GM18907 (cell line): ENCODE results near the gene LRRC8D.

Source experiments
- ATAC-seq: cut with Tn5 transposase; IDR thresholded peaks from one replicate; pipeline ENCODE4 v1.9.1; 2021; ENCODE audit warnings: mild to moderate bottlenecking, moderate library complexity; ENCODE audit not compliant: unreplicated experiment

Gene LRRC8D

DNA sequence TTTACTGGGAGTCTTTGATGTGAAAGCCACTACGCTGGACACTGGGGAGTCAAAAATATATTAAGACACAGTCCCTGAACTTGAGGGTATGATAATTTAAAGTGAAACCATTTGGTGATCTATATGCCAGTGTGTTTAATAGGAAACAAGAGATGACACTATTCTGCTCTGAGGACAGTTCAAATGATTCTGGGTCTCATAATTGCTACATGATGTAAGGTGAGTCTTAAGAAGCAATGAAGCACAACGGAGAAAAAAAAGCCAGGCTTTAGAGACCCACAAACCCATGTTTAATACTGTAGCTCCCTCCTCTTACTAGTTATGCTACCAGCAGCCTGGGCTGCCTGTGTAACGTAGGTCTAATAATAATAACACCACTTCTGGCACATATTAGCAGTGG, 14.2 kb upstream of the LRRC8D start:
- ATAC-seq: no peak

GRCh38 chr1:89807503-89807902, 13.3 kb upstream of the LRRC8D start:
- ATAC-seq: no peak

GRCh38 chr1:89807983-89808382, 12.8 kb upstream of the LRRC8D start:
- ATAC-seq: no peak

- ATAC-seq: no peak
These were observed 12.3 kb upstream of the LRRC8D start for GRCh38 chr1:89808441-89809117.

- ATAC-seq: no peak
These were observed 11.3 kb upstream of the LRRC8D start for GRCh38 chr1:89809556-89809955.

DNA sequence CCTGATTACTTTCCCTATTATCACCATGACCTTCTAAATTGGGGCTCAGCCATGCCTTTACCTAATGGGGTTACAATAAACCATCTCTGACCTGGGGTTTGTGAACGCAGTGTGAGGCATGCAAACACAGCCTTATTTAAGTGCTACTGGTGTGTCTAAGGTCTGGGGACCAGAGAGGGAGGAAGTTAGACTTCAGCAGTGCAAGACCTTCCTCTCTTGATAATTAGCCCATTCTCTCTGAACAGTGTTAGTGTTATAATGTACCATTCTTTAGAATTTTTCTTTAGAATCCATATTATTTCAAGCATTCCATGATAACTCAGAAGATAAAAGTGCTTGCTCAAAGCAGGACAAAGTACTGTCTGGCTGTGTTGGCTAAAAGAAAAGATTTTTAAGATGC, 10.5 kb upstream of the LRRC8D start:
- ATAC-seq: no peak

GRCh38 chr1:89810880-89811279, 10.0 kb upstream of the LRRC8D start:
- ATAC-seq: no peak

GRCh38 chr1:89812992-89813391, 7.8 kb upstream of the LRRC8D start:
- no peak for ATAC-seq

DNA sequence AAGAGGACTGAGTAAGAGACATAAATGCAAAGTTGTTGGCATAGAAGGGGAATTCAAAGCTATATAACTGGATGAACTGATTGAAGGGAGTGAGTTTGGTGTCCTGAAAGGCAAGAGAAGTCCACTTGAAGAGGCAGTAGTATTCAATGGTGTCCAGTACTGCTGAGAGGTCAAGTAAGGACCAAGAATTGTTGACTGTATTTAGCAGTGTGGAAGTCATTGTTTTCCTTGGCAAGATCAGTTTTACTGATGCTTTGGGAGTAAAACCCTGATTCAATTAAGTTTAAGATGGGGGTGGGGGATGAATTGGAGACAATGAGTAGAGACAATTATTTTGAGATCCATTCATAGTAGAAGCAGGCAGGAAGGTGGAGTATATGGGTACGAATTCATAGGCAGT, 5.8 kb upstream of the LRRC8D start:
- ATAC-seq: no peak

DNA sequence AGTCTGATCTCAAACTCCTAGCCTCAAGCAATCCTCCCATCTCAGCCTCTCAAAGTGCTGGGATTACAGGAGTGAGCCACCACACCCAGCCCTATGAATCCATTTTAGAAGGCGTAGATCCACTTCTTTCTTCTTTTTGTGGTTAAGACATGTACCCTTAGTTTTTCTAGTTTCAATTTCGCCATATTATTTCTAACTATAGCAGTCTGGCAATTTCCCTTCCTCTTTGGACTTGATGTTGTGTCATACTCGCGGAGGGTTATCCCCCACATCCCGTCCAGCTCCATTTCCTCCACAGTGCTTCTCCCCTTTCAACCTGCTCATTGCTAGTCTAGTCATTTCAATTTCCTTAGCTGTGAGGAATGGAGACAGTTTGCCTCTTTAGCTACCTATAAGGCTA, 5.2 kb upstream of the LRRC8D start:
- ATAC-seq: peak; percentile 66

DNA sequence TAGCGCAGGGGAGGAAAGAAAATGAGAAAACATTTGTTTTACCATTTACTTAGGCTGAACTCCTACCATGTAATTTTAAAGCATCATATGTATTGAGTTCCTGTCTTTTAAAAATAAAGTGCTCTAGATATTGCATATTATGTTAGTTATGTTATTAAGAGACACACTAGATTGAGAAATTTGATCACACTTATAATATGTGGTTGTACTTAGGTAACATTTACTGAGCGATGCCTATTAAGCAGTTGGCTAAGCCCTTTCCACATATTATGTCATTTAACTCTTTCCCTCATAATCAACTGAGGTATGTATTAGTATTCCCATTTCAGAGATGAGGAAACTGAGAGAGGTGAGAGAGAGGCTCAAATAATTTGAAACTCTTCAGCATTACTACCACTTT, 4.5 kb upstream of the LRRC8D start:
- no peak for ATAC-seq

GRCh38 chr1:89821322-89822108, 683 bp downstream of the LRRC8D start:
- peak; percentile 62 for ATAC-seq

GRCh38 chr1:89822109-89822962, 1.5 kb downstream of the LRRC8D start:
- no peak for ATAC-seq

GRCh38 chr1:89822999-89823628, 2.3 kb downstream of the LRRC8D start:
- ATAC-seq: no peak

DNA sequence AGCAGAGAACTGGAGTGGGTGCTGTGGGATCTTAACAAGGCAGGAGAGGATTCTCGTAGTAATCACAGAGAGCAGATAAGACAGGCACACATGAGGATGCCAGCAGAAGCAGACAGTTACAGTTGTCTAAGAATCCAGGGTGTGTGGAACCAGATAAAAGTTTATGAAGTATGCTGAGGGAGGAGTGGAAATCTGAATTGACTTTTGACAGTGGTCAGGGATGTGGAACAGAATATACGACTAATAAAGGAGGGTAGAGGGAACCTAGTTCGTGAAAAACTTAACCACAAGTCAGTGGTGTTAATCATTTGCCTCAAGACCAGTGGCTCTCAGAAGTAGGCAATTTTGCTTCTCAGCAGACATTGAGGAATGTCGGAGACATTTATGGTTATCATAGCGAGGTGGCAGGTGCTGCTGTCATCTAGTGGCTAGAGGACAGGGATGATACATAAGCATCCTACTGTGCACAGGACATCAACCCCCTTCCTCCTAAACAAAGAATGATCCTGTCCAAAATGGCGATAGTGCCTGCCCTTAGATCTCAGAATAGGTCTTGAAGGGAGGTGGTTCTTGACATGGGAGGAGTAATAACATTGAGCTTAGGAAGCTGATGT, 3.0 kb downstream of the LRRC8D start:
- peak; percentile 35 for ATAC-seq

DNA sequence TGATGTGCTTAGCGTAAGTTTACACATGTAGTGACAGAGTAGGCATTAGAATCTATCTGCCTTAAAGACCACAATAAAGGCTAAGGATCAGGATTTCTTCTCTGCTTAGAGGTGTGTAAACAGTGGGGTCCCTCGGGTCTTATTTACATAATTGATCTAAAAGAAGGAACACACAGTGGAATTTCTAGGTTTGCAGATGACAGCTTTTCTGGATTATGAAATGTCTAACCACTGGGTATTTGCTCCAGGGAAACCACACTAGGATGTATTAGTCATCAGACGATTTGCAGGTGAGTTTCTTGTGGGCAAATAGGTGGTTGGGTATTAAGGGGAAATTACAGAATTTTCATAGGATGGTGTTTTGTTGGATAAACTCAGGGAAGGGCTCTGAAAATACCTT, 5.8 kb downstream of the LRRC8D start:
- no peak for ATAC-seq

DNA sequence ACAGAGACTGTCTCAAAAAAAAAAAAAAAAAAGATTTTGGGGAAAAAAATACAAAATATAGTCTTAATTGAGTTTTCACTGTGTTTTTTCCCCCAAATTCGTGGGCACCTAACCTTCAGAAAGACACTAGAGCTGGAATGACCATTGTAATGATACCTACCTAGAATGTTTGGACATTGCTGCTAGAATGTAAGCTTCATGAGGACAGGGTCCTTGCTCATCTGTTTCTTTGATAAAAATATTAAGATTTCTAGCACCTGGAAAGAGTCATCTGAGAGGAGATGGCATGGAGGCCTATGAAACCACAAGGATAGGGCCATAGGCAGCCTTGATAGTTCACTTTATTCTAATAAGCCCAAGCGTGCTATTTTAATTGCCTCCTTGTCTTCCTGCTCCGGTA, 6.5 kb downstream of the LRRC8D start:
- no peak for ATAC-seq

DNA sequence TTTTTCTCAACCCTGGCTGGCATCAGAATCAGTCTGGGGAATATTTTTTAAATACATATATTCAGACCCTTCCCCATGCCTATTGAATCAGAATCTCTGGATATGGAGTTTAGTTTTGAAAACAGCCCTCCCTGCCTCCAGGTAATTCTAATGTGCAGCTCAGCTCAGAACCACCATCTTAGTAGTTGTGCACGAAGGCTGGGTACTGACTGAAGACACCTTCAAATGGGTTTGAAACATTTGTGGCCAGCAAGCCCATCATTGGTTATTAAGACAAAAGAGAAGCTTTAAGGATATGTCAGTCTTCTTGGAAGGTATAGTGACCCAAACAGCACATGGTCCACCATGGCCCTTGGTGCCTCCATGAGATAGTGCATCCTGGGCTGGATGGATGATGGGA, 7.1 kb downstream of the LRRC8D start:
- ATAC-seq: no peak

GRCh38 chr1:89829186-89829585, 8.4 kb downstream of the LRRC8D start:
- ATAC-seq: no peak

- no peak for ATAC-seq
These were observed 10.8 kb downstream of the LRRC8D start for GRCh38 chr1:89831462-89832120.
